ENCODE data around the gene DUSP5. TPM values are rescaled to one million over a fixed set of nuclear protein-coding genes. Genes with fewer than 3 reads are reported as not detected.

DUSP5 gene
- total RNA-seq, 4 donors from 2014 or later = 12.4 to 27.9 (median 23.6) TPM

DNA sequence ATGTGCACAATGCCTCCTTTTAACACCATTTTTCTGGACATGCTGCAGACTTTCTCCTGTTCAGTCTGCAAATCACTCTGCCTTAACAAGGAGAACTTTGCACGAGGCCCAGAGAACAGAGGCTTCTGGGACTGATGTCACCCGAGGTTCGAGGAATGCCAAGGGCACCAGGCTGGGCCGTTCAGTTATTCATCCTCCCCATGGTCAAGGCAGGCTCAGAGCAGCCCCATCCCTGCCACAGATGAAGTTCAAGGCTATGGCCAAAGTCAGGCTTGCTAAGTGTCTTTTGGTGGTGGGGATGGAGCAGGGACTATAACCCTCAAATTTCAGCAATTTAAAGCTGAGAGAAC, 9.4 kb upstream of the DUSP5 start:
- WGBS, 2 donors = 40 to 43% methylated on average over 4 of the region's 4 CpGs

DNA sequence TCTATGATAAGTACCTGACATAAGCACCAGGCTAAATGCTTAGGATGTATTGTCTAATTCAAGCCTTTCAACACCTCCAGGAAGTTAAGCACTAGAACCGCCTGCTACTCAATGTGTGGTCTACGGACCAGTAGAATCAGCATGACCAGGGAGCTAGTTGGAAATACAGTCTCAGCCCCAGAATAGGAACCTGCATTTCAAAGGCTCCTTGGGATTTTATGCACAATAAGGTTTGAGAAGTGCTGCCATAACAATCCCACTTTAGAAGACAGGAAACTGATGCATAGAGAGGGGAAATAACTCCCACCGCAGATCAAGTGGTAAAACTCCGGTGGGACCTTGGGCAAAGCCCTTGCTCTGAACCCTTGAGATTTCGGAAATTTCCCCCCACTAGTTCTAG, 8.8 kb upstream of the DUSP5 start:
- H3K36me3 ChIP-seq = no peaks in the 10 kb centered on the region
- no peak overlapping the region for H3K4me3 ChIP-seq
- H3K27ac ChIP-seq = no peak overlapping the region
- no peak for DNase-seq (ENCODE audit: low spot score in 2 of 2)
- H3K4me1 ChIP-seq = peaks cover 0 to 4% (median 0%) of the 10 kb centered on the region in 4 donors
- TF ChIP-seq POLR2A (IDR thresholded peaks at IDR 0.05) (no peak), EP300 (IDR thresholded peaks at IDR 0.05) (no peak), CTCF (IDR thresholded peaks at IDR 0.05) (no peak)
- H3K27me3 ChIP-seq = no peaks in the 10 kb centered on the region
- WGBS, 2 donors = 71 to 72% methylated on average over 5 of the region's 5 CpGs
- no peaks in the 10 kb centered on the region for H3K9me3 ChIP-seq

More for the DNA sequence above, 9.4 kb upstream of the DUSP5 start:
- H3K4me3 ChIP-seq = no peak overlapping the region
- no peak for DNase-seq (ENCODE audit: low spot score in 2 of 2)
- peaks cover 0 to 4% (median 0%) of the 10 kb centered on the region in 4 donors for H3K4me1 ChIP-seq
- no peaks in the 10 kb centered on the region for H3K9me3 ChIP-seq
- no peaks in the 10 kb centered on the region for H3K36me3 ChIP-seq
- no peaks in the 10 kb centered on the region for H3K27me3 ChIP-seq
- no peak overlapping the region for H3K27ac ChIP-seq
- TF ChIP-seq EP300 (IDR thresholded peaks at IDR 0.05) (no peak), POLR2A (IDR thresholded peaks at IDR 0.05) (no peak), CTCF (IDR thresholded peaks at IDR 0.05) (no peak)

DNA sequence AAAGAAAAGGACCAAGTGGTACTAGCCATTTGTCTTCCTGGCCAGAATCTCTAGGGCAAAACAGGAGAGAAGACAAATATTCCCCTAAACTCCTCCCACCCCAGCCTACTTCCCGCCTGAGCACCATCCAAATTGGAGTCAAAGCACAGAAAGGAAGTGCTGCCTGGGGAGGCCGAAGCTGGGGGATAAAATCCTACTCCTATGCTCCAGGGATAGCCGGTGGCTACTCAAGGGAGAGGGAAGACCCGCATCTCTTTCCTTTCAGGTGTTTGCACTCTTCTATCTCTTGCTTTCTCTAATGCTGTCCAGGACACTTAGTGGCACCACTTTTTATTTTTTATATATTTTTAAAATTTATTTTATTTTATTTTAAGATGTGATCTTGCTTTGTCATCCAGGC, 7.1 kb upstream of the DUSP5 start:
- no peak for DNase-seq (ENCODE audit: low spot score in 2 of 2)
- Histone ChIP-seq H3K36me3 (no peaks in the 10 kb centered on the region), H3K4me1 (peaks cover 0 to 7% (median 1%) of the 10 kb centered on the region in 4 donors), H3K27me3 (no peaks in the 10 kb centered on the region), H3K4me3 (no peak overlapping the region), H3K9me3 (no peaks in the 10 kb centered on the region), H3K27ac (no peak overlapping the region)
- TF ChIP-seq EP300 (IDR thresholded peaks at IDR 0.05) (no peak), POLR2A (IDR thresholded peaks at IDR 0.05) (no peak), CTCF (IDR thresholded peaks at IDR 0.05) (no peak)
- 85 to 87% methylated on average over 4 of the region's 4 CpGs for WGBS, 2 donors

DNA sequence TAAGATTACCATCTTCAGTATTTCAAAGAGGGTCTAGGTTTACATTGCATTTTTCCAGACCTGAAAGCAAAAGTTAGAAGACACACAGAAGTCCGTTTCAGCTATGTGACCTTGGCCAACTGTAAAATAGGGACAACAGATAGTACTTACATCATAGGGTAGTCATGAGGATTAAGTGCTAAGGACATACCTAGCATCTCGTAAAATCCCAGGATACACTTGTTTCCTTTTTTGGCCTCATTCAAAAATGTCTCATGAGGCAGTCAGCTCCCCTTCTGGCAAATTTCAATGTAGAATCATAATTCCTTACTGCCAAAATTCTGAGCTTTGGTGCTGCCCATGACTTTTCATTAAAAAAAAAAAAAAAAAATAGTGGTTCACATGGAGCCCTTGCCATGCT, 6.4 kb upstream of the DUSP5 start:
- H3K27me3 ChIP-seq = no peaks in the 10 kb centered on the region
- no peak for TF ChIP-seq EP300 (IDR thresholded peaks at IDR 0.05)
- no peak for TF ChIP-seq CTCF (IDR thresholded peaks at IDR 0.05)
- TF ChIP-seq POLR2A (IDR thresholded peaks at IDR 0.05) = no peak
- peaks cover 0 to 14% (median 8%) of the 10 kb centered on the region in 4 donors for H3K4me1 ChIP-seq
- H3K27ac ChIP-seq = no peak overlapping the region
- H3K9me3 ChIP-seq = no peaks in the 10 kb centered on the region
- H3K36me3 ChIP-seq = no peaks in the 10 kb centered on the region
- WGBS, 2 donors = 83 to 96% methylated on average over 2 of the region's 2 CpGs
- no peak for DNase-seq (ENCODE audit: low spot score in 2 of 2)
- no peak overlapping the region for H3K4me3 ChIP-seq

- H3K27me3 ChIP-seq = no peaks in the 10 kb centered on the region
- WGBS, 2 donors = 70 to 74% methylated on average over 5 of the region's 5 CpGs
- H3K27ac ChIP-seq = no peak overlapping the region
- H3K36me3 ChIP-seq = no peaks in the 10 kb centered on the region
- DNase-seq (ENCODE audit: low spot score in 2 of 2) = no peak
- no peak overlapping the region for H3K4me3 ChIP-seq
- H3K4me1 ChIP-seq = peaks cover 0 to 18% (median 14%) of the 10 kb centered on the region in 4 donors
- no peaks in the 10 kb centered on the region for H3K9me3 ChIP-seq
- TF ChIP-seq CTCF (IDR thresholded peaks at IDR 0.05) = no peak
- TF ChIP-seq POLR2A (IDR thresholded peaks at IDR 0.05) = no peak
- no peak for TF ChIP-seq EP300 (IDR thresholded peaks at IDR 0.05)
These were observed 5.5 kb upstream of the DUSP5 start for GRCh38 chr10:110492069-110492822.

All from tibial nerve (tissue), 4 donors.